IPS-15b (cell line): ENCODE results near the gene PRPF40A.

Experiments
- H3K27me3 ChIP-seq: one replicate; pipeline ENCODE4 v1.6.1; 2013; ENCODE audit warnings: low read length; ENCODE audit not compliant: control insufficient read depth, insufficient read depth
- H3K36me3 ChIP-seq: one replicate; pipeline ENCODE4 v1.6.1; 2013; ENCODE audit warnings: low read length; ENCODE audit not compliant: control insufficient read depth, insufficient read depth
- H3K4me1 ChIP-seq: one replicate; pipeline ENCODE4 v1.6.1; 2013; ENCODE audit warnings: mild to moderate bottlenecking, low read length; ENCODE audit not compliant: control insufficient read depth, insufficient read depth
- H3K4me3 ChIP-seq: one replicate; pipeline ENCODE4 v1.5.1; 2013; ENCODE audit warnings: low read depth, low read length
- H3K9ac ChIP-seq: one replicate; pipeline ENCODE4 v1.6.1; 2013; ENCODE audit warnings: low read depth, mild to moderate bottlenecking, low read length
- H3K9me3 ChIP-seq: one replicate; pipeline ENCODE4 v1.6.1; 2013; ENCODE audit warnings: mild to moderate bottlenecking, low read length; ENCODE audit not compliant: control insufficient read depth, insufficient read depth

PRPF40A gene

GRCh38 chr2:152682663-152683062 is 34.6 kb downstream of the PRPF40A start:
- Histone ChIP-seq H3K4me1 (no peaks in the 10 kb centered on the region), H3K9ac (no peak overlapping the region), H3K27me3 (no peaks in the 10 kb centered on the region), H3K9me3 (no peaks in the 10 kb centered on the region), H3K4me3 (no peak overlapping the region), H3K36me3 (no peaks in the 10 kb centered on the region)

- Histone ChIP-seq H3K4me1 (no peaks in the 10 kb centered on the region), H3K9me3 (no peaks in the 10 kb centered on the region), H3K4me3 (no peak overlapping the region), H3K9ac (no peak overlapping the region), H3K36me3 (peaks cover 5% of the 10 kb centered on the region), H3K27me3 (no peaks in the 10 kb centered on the region)
Measured at GRCh38 chr2:152678808-152679207, 38.5 kb downstream of the PRPF40A start.

- Histone ChIP-seq H3K27me3 (no peaks in the 10 kb centered on the region), H3K4me3 (no peak overlapping the region), H3K36me3 (peaks cover 5% of the 10 kb centered on the region), H3K4me1 (no peaks in the 10 kb centered on the region), H3K9me3 (no peaks in the 10 kb centered on the region), H3K9ac (no peak overlapping the region)
Measured at GRCh38 chr2:152676461-152676860, 40.8 kb downstream of the PRPF40A start.

- no peaks in the 10 kb centered on the region for H3K9me3 ChIP-seq
- H3K9ac ChIP-seq: no peak overlapping the region
- no peak overlapping the region for H3K4me3 ChIP-seq
- H3K36me3 ChIP-seq: peaks cover 5% of the 10 kb centered on the region
- no peaks in the 10 kb centered on the region for H3K4me1 ChIP-seq
- no peaks in the 10 kb centered on the region for H3K27me3 ChIP-seq
Measured at GRCh38 chr2:152674334-152674733, 42.9 kb downstream of the PRPF40A start.

- no peak overlapping the region for H3K4me3 ChIP-seq
- H3K27me3 ChIP-seq: no peaks in the 10 kb centered on the region
- H3K4me1 ChIP-seq: no peaks in the 10 kb centered on the region
- no peak overlapping the region for H3K9ac ChIP-seq
- H3K36me3 ChIP-seq: peaks cover 37% of the 10 kb centered on the region
- H3K9me3 ChIP-seq: no peaks in the 10 kb centered on the region
Measured at GRCh38 chr2:152664725-152665124, 52.5 kb downstream of the PRPF40A start.

- peaks cover 44% of the 10 kb centered on the region for H3K36me3 ChIP-seq
Measured at GRCh38 chr2:152661076-152661475, 56.2 kb downstream of the PRPF40A start.

GRCh38 chr2:152658221-152658620 is 59.0 kb downstream of the PRPF40A start:
- no peaks in the 10 kb centered on the region for H3K9me3 ChIP-seq
- no peak overlapping the region for H3K4me3 ChIP-seq
- no peaks in the 10 kb centered on the region for H3K4me1 ChIP-seq
- no peak overlapping the region for H3K9ac ChIP-seq
- H3K36me3 ChIP-seq: peaks cover 33% of the 10 kb centered on the region
- no peaks in the 10 kb centered on the region for H3K27me3 ChIP-seq

More at GRCh38 chr2:152661076-152661475, 56.2 kb downstream of the PRPF40A start:
- Histone ChIP-seq H3K27me3 (no peaks in the 10 kb centered on the region), H3K4me1 (no peaks in the 10 kb centered on the region), H3K4me3 (no peak overlapping the region), H3K9me3 (no peaks in the 10 kb centered on the region), H3K9ac (no peak overlapping the region)

- Histone ChIP-seq H3K4me3 (no peak overlapping the region), H3K4me1 (no peaks in the 10 kb centered on the region), H3K9me3 (no peaks in the 10 kb centered on the region), H3K27me3 (no peaks in the 10 kb centered on the region), H3K36me3 (peaks cover 30% of the 10 kb centered on the region), H3K9ac (no peak overlapping the region)
Measured at GRCh38 chr2:152657043-152657442, 60.2 kb downstream of the PRPF40A start.

GRCh38 chr2:152655880-152656279 is 61.4 kb downstream of the PRPF40A start:
- H3K27me3 ChIP-seq: no peaks in the 10 kb centered on the region
- no peak overlapping the region for H3K4me3 ChIP-seq
- no peaks in the 10 kb centered on the region for H3K4me1 ChIP-seq
- H3K36me3 ChIP-seq: peaks cover 22% of the 10 kb centered on the region
- no peak overlapping the region for H3K9ac ChIP-seq
- no peaks in the 10 kb centered on the region for H3K9me3 ChIP-seq

GRCh38 chr2:152651834-152652233 is 65.4 kb downstream of the PRPF40A start:
- peaks cover 7% of the 10 kb centered on the region for H3K36me3 ChIP-seq
- no peak overlapping the region for H3K9ac ChIP-seq
- no peak overlapping the region for H3K4me3 ChIP-seq
- no peaks in the 10 kb centered on the region for H3K27me3 ChIP-seq
- H3K4me1 ChIP-seq: peaks cover 8% of the 10 kb centered on the region
- H3K9me3 ChIP-seq: no peaks in the 10 kb centered on the region

- Histone ChIP-seq H3K9ac (no peak overlapping the region), H3K27me3 (no peaks in the 10 kb centered on the region), H3K36me3 (peaks cover 2% of the 10 kb centered on the region), H3K9me3 (no peaks in the 10 kb centered on the region), H3K4me3 (no peak overlapping the region), H3K4me1 (peaks cover 8% of the 10 kb centered on the region)
Measured at GRCh38 chr2:152650768-152651371, 66.4 kb downstream of the PRPF40A start.

GRCh38 chr2:152649997-152650396 is 67.3 kb downstream of the PRPF40A start:
- Histone ChIP-seq H3K4me1 (peaks cover 8% of the 10 kb centered on the region), H3K27me3 (no peaks in the 10 kb centered on the region), H3K4me3 (no peak overlapping the region), H3K9ac (no peak overlapping the region), H3K9me3 (no peaks in the 10 kb centered on the region), H3K36me3 (no peaks in the 10 kb centered on the region)
